ENCODE results near the gene ZNF653.
"Not testable (repeated sequence)": the region's sequence is repeated elsewhere in the genome, so short reads cannot be mapped to it uniquely, and the experiment has no call there.

DNA sequence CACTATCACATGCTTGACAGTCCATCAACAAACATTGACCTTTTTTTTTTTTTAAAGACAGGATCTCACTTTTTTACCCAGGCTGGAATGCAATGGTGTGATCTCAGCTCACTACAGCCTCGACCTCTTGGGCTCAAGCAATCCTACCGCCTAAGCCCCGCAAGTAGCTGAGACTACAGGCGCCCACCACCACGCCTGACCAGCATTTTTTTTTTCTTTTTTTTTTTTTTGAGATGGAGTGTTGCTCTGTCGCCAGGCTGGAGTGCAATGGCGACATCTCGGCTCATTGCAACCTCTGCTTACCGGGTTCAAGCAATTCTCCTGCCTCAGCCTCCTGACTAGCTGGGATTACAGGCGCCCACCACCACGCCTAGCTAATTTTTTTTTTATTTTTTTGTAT lies 46.7 kb downstream of the ZNF653 start:
- TF ChIP-seq SIX5 (IDR thresholded peaks at IDR 0.05; ENCODE audit: borderline replicate concordance in 1 of 2, insufficient read depth in 1 of 2, low read depth in 1 of 2, low read length in 2 of 2); ZNF512 (tag; IDR thresholded peaks at IDR 0.05); POLR2AphosphoS5 (IDR thresholded peaks at IDR 0.05; ENCODE audit: control insufficient read depth, insufficient read depth, low read depth, low read length); TBP (optimal IDR thresholded peaks at IDR 0.05; ENCODE audit: low read depth, low read length): not testable (repeated sequence)
- TF ChIP-seq, protein P1, sequence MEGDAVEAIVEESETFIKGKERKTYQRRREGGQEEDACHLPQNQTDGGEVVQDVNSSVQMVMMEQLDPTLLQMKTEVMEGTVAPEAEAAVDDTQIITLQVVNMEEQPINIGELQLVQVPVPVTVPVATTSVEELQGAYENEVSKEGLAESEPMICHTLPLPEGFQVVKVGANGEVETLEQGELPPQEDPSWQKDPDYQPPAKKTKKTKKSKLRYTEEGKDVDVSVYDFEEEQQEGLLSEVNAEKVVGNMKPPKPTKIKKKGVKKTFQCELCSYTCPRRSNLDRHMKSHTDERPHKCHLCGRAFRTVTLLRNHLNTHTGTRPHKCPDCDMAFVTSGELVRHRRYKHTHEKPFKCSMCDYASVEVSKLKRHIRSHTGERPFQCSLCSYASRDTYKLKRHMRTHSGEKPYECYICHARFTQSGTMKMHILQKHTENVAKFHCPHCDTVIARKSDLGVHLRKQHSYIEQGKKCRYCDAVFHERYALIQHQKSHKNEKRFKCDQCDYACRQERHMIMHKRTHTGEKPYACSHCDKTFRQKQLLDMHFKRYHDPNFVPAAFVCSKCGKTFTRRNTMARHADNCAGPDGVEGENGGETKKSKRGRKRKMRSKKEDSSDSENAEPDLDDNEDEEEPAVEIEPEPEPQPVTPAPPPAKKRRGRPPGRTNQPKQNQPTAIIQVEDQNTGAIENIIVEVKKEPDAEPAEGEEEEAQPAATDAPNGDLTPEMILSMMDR (IDR thresholded peaks at IDR 0.05 in 2 of 3, conservative IDR thresholded peaks at IDR 0.05 in 1 of 3; ENCODE audit: insufficient read depth in 2 of 3, low read depth in 1 of 3, low read length in 3 of 3) = not testable (repeated sequence)

Measured in K562 (cell line).